NCI-H446 (cell line): ENCODE measurements around the gene EIF3D.
A peak's percentile ranks its signal among the peaks of the same experiment; 100 is the strongest.
"Not testable (repeated sequence)": the region's sequence is repeated elsewhere in the genome, so short reads cannot be mapped to it uniquely, and the experiment has no call there.

Experiments used
- DNase-seq, 2 experiments: peaks; one replicate each; lab custom pipeline; 2025; lab: John Stamatoyannopoulos, UW

The EIF3D gene

GRCh38 chr22:36550701-36551495 is 21.9 kb upstream of the EIF3D start:
- DNase-seq: no peak

DNA sequence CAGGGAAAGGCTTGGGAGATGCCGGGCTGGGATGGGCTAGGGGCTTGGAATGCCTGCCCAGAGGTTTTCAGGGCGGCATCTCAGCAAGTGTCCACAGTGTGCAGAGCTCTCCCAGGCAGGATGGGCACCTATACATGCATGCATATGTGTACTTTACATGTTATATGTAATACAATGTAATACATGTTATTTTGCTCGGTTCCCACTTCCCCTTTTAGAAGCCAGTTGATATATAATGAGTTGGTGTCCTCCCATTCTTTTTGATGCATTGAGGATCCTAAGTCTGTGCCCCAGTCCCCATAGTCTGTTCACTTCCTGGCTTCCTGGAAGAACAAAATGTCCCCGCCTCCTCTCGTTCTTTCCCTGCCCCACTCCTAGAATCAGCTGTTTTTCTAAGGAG is 20.1 kb upstream of the EIF3D start:
- DNase-seq: no peak

- no peak for DNase-seq
Measured at GRCh38 chr22:36548606-36549005, 19.6 kb upstream of the EIF3D start.

GRCh38 chr22:36546932-36547331 is 18.0 kb upstream of the EIF3D start:
- DNase-seq: no peak

DNA sequence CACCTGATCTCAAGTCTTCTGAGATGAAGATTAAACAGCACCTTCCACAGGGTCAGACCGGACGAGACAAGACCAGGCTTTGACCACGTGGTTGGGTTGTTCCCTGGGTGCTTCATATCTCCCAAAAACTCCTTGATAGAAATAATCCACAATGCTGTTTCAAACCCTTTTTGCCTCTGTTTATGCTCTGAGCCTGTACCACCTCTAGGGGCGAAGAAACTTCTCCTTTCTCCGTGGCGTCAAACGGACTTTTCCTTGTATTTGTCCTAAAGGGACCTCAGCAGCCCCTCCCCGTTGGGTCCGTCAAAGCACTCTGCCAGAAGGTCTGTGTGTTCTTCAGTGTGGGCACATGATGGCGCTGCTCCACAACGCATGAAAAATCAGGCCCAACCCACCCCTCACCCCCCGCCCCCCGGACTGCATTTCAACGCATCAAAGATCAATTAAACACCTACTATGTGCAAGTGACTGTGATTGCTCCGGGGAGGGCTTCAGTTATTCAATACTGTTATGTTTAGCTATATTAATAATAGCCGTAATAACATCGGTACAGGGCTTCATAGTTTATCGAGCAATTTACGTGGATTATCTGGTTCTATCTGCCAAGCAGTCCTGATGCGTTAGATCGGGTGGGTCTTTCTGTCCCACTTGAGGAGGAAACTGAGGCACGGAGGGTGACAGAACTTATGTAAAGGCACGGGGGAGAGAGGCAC is 17.3 kb upstream of the EIF3D start:
- peak; percentile 29 to 64 for DNase-seq

DNA sequence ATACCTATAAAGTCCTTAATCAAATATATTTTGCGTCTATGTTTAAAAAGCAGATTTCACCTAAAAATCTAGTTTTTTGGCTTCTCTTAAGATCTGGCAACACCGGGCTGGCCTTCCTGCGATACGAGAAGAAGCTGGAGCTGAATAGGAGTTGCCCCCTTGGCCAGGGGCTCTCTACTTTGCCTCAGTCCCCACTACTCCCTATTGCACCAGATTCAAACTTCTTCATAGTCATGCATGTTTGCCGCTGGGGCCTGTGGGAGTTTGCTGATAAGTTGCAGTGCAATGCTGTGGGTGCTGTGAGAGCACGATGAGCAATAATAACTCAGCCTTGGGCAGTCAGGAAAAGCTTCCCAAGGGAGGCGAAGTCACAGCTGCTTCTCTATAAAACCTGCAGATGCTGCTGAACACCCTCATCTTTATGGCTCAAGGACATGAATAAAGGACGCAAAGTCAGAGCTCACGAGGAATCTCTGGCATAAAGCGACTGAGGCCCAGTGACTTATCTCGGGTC is 15.2 kb upstream of the EIF3D start:
- no peak for DNase-seq

DNA sequence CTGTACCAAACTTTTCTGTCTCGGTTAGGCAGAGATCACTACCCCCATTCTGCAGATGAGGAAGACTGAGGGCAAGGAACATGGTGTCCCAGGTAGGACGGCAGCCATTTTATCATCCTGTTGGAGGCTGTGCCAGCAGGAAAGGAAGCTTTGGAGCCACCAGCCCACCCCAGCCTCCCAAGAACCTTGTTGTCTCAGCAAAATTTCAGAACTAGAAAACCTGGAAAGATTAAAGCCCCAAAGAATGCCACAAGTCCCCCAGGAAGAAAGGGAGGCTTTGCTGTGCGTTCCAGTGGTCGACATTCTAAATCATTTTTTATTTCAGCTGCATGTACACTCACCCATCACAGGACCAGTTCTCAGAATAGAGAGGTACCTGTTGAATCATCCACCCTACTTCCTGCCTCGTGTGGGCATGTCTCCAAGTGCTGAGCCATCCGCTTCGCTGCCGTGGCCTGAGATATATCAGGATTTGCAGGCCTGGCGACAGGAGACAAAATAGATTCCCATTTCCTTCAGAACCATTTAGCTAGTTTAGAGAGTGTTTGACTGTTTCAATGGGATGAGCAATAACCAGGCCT is 13.0 kb upstream of the EIF3D start:
- DNase-seq: no peak

DNA sequence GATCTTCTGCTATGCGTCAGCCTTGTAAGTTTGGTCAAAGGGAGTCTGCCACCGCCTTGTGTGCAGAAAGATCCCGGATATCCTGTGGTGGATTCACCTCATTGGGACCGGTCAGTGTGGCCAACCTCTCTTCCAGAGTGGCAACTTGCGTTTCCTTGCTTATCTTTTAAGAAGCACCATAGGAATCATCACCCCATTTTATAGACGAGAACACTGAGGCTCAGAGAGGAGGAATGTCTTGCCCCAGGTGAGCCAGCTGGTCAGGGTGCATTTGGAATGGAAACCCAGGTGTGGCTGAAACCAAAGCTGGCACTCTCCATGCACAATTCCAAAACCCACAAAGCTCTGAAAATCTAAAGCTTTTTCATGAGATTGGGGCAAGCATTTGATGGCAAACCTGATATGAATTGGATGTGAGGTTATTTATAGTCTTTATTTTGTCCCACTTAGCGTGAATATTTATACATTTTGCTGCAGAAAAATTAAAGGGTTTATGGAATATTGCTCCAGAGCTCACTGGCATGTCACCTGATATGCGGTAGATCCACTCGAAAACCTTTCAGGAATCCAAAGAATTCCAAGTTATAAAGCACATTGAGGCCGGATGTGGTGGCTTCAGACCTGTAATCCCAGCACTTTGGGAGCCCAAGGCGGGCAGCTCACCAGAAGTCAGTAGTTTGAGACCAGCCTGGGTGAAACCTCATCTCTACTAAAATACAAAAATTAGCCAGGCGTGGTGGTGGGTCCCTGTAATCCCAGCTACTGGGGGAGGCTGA is 12.1 kb upstream of the EIF3D start:
- no peak for DNase-seq

- DNase-seq: no peak
Measured at GRCh38 chr22:36538529-36538928, 9.6 kb upstream of the EIF3D start.

DNA sequence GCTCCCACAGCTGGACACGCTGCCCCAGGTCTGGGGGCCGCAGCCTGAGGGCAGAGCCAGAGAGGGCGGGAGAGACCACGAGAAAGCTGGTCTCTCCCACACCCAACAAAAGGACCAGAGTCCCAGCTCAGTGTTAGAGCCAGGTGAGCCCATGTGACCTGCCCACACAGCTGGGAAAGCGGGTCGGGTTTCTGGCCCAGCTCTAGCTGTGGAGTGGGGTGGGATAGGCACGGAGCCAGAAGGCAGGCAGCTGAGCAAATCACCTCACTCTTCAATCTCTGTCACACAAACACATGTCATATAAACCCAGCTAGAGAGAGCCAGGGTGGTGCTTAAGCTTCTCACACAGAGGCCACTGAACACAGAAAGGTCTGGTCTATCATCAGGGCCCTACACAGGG is 7.8 kb upstream of the EIF3D start:
- no peak for DNase-seq

- not testable (repeated sequence) for DNase-seq
Measured at GRCh38 chr22:36533320-36533719, 4.4 kb upstream of the EIF3D start.

DNA sequence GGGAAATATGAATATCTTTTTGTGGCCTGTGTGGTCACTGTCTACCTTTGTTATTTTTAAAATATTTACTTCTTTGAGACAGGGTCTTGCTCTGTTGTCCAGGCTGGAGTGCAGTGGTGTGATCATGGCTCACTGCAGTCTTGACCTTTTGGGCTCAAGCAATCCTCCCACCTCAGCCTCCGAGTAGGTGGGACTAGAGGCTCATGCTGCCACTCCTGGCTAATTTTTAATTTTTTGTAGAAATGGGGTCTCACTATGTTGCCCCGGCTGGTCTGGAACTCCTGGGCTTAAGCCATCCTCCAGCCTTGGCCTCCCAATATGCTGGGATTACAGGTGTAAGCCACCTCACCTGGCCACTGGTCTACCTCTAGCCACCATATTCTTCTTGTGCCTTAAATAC is 3.5 kb upstream of the EIF3D start:
- DNase-seq: no peak

DNA sequence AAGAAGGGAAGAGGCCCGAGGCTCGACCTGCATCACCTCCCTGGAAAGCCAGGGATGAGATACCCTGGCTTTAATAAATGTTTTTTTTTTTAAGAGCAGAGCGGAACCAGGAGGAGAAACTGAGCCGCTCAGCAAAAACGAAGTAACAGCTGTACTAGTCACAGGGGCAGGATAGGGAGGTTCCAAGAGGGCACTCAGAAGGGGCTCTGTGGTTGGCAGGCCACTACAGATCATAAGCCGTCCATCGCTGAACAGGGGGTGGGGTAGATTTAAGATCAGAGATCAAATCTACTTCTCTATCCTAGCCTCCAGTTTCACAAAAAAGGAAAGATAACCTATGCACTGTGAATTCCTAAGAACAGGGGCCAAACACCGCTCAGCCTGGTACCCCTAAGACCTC is 625 bp downstream of the EIF3D start:
- DNase-seq: peak in 1 of 2 experiments; percentile 32

DNA sequence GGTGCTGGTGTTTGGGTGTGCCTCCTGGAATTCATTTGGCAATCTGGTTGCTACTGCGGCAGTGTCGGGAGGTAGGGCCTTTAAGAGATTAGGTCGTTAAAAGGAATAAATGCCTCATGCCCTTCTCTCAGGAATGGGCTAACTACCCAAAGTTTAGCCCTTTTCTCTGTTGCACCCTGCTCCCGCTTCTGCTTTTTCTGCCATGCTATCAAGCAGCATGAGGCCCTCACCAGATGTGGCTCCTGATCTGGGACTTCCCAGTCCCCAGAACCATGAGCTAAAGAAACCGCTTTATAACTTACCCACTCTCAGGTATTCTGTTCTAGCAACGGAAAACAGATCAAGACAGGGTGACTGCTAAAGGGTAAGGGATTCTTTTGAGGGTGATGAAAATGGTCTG is 6.3 kb downstream of the EIF3D start:
- no peak for DNase-seq

DNA sequence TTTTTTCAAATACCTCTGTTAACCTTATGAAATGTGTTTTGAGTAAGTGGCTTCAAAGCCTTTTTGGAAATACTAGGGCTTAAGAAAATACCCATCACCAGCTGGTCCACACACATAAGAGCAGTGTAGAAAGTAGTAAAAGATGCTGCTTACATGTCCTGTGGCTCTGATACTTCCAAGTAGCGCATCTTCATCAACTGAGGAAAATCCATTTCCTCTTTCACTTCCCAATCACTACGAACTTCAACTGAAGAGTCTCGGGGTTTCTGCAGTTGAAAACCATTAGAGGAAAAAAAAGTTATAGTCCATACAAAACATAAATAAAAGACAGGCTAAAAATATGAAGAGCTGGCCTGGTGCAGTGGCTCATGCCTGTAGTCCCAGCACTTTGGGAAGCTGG is 8.5 kb downstream of the EIF3D start:
- no peak for DNase-seq

DNA sequence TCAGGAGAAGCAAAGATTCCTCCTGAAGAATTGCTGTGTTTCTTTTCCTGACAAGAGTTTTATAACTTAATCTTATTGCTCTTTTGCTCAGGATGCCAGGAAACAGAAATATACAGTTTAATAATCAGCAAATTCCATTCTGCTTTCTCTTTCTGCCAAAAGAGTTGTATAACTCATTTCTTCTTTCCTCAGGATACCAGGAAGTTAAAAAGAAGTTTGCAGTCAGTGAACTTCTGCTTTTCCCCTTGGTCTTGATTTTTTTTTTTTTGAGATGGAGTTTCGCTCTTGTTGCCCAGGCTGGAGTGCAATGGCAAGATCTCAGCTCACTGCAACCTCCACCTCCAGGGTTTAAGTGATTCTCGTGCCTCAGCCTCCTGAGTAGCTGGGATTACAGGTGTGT is 9.1 kb downstream of the EIF3D start:
- not testable (repeated sequence) for DNase-seq

DNA sequence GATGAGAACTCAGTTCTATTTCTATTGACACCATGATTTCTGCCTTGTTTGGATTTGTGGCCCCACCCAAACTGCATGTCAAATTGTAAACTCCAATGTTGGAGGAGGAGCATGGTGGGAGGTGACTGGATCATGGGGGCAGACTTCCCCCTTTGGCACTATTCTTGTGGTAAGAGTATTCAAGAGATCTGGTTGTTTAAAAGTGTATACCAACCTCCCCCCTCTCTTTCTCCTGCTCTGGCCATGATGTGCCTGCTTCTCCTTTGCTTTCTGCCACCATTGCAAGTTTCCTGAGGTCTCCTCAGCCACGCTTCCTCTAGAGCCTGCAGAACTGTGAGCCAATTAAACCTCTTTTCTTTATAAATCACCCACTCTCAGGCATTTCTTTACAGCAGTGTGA is 14.2 kb downstream of the EIF3D start:
- DNase-seq: no peak

- DNase-seq: no peak
Measured at GRCh38 chr22:36512991-36513390, 16.0 kb downstream of the EIF3D start.

DNA sequence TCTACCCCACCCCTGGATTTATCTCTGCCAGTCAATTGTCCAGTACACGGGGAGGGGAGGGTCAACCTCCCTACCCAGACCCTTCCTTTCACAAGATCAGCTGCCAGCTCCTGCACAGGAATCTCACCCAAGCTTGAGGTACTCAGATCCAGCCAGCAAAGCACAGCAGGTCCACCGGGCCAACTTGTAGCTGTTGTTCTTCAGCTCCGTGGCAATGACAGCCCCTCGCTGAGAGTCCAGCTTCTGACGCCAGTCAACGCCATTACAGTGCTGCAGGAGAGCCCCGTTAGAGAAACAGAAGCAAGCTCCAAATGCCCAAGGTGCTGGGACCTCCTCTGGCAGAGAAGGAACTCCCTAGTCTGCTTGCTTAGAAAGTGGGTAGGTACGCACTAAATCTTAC is 16.6 kb downstream of the EIF3D start:
- DNase-seq: no peak

GRCh38 chr22:36510966-36511881 is 17.7 kb downstream of the EIF3D start:
- DNase-seq: peak; percentile 2 to 10

GRCh38 chr22:36510384-36510783 is 18.6 kb downstream of the EIF3D start:
- DNase-seq: no peak
